MCF 10A (cell line): ENCODE results near the gene TRIM71. TPM values are rescaled to one million over a fixed set of nuclear protein-coding genes. Genes with fewer than 3 reads are reported as not detected.

Experiments
- BruUV-seq: library from RNA; stranded (reverse); fragments of 400-500 nt; replicated peaks from 2 replicates; lab custom pipeline; 2021; lab: Mats Ljungman, UMichigan
- CTCF ChIA-PET: fragments of 300-600 bp; sonication (Branson Sonifier 250); formaldehyde crosslinking; extraction: SDS; loops from one replicate; lab custom pipeline; 2021; ENCODE audit warnings: antibody characterized with exemption, inconsistent platforms; lab: Yijun Ruan, JAX
- POLR2A ChIA-PET: fragments of 300-600, 350-650 bp; sonication (Branson Sonifier 250); formaldehyde crosslinking; extraction: SDS; loops from one replicate; lab custom pipeline; 2020; ENCODE audit warnings: antibody characterized with exemption, inconsistent platforms; lab: Yijun Ruan, JAX
- DNase-seq: peaks from one replicate; pipeline ENCODE4 v3.0.0-alpha.2; 2018; ENCODE audit not compliant: unreplicated experiment
- H3K27ac Mint-ChIP-seq: one replicate; pipeline ENCODE4 v1.8.0; 2022; ENCODE audit warnings: mild to moderate bottlenecking, low read depth, mixed read lengths; ENCODE audit not compliant: unreplicated experiment
- H3K27me3 Mint-ChIP-seq: one replicate; pipeline ENCODE4 v1.8.0; 2022; ENCODE audit warnings: mixed read lengths; ENCODE audit not compliant: insufficient read depth, unreplicated experiment
- H3K36me3 Mint-ChIP-seq: one replicate; pipeline ENCODE4 v1.8.0; 2022; ENCODE audit warnings: mild to moderate bottlenecking, moderate library complexity, mixed read lengths; ENCODE audit not compliant: insufficient read depth, unreplicated experiment
- H3K4me1 Mint-ChIP-seq: one replicate; pipeline ENCODE4 v1.8.0; 2022; ENCODE audit warnings: mixed read lengths; ENCODE audit not compliant: insufficient read depth, unreplicated experiment
- H3K4me3 Mint-ChIP-seq: one replicate; pipeline ENCODE4 v1.8.0; 2022; ENCODE audit warnings: mild to moderate bottlenecking, moderate library complexity, mixed read lengths; ENCODE audit not compliant: unreplicated experiment
- H3K9me3 Mint-ChIP-seq: one replicate; pipeline ENCODE4 v1.8.0; 2022; ENCODE audit warnings: mixed read lengths; ENCODE audit not compliant: unreplicated experiment
- CTCF ChIP-seq: fragments of 200-600 bp; IDR thresholded peaks from one replicate; pipeline ENCODE4 v1.8.0; 2022; ENCODE audit warnings: antibody characterized with exemption, mild to moderate bottlenecking; ENCODE audit not compliant: unreplicated experiment
- intact Hi-C: fragments of 100-400 bp; cut with micrococcal nuclease; formaldehyde crosslinking; loops from 2 replicates; pipeline ENCODE4 v1.14.1; 2022
- total RNA-seq: library from RNA; stranded (reverse); gene quantifications from 2 replicates; pipeline ENCODE4 v1.2.3, GENCODE V29; 2022

TRIM71 gene
- total RNA-seq, 1 experiment from 2014 or later = 0.05 TPM

GRCh38 chr3:32862247-32862935 is 44.6 kb downstream of the TRIM71 start:
- Mint-ChIP-seq H3K27me3 (no peaks in the 10 kb centered on the region), H3K4me1 (peaks cover 9% of the 10 kb centered on the region), H3K4me3 (no peak overlapping the region), H3K36me3 (no peaks in the 10 kb centered on the region), H3K9me3 (no peaks in the 10 kb centered on the region), H3K27ac (no peak overlapping the region)
- no TSS peak for BruUV-seq
- ChIA-PET CTCF (no interaction called here), POLR2A (interaction anchor here (1.2 kb wide), 1 partner anchor 29 kb away, joined by 3 read pairs; no protein-coding TSS in a partner anchor)
- DNase-seq = no peak
- TF ChIP-seq CTCF = no peak
- intact Hi-C loops = no loop called here

GRCh38 chr3:32862936-32863487 is 45.2 kb downstream of the TRIM71 start:
- Mint-ChIP-seq H3K27ac (no peak overlapping the region), H3K27me3 (no peaks in the 10 kb centered on the region), H3K9me3 (no peaks in the 10 kb centered on the region), H3K4me3 (no peak overlapping the region), H3K36me3 (no peaks in the 10 kb centered on the region), H3K4me1 (peaks cover 9% of the 10 kb centered on the region)
- no TSS peak for BruUV-seq
- DNase-seq = no peak
- ChIA-PET POLR2A (interaction anchor here (1.2 kb wide), 1 partner anchor 29 kb away, joined by 3 read pairs; no protein-coding TSS in a partner anchor), CTCF (interaction anchor here (0.7 kb wide), 2 partner anchors 10 to 68 kb away, joined by 3 read pairs; no protein-coding TSS in a partner anchor)
- intact Hi-C loops = no loop called here
- TF ChIP-seq CTCF = no peak

GRCh38 chr3:32865383-32865782 is 47.6 kb downstream of the TRIM71 start:
- no TSS peak for BruUV-seq
- H3K27ac Mint-ChIP-seq = no peak overlapping the region
- no peaks in the 10 kb centered on the region for H3K27me3 Mint-ChIP-seq
- CTCF ChIA-PET = no interaction called here
- no peaks in the 10 kb centered on the region for H3K9me3 Mint-ChIP-seq
- no peak for TF ChIP-seq CTCF
- DNase-seq = peak; percentile 0
- H3K36me3 Mint-ChIP-seq = no peaks in the 10 kb centered on the region
- POLR2A ChIA-PET = interaction anchor here (1.5 kb wide), 1 partner anchor 85 kb away, joined by 3 read pairs; no protein-coding TSS in a partner anchor
- H3K4me3 Mint-ChIP-seq = no peak overlapping the region
- intact Hi-C loops = no loop called here
- peaks cover 9% of the 10 kb centered on the region for H3K4me1 Mint-ChIP-seq

DNA sequence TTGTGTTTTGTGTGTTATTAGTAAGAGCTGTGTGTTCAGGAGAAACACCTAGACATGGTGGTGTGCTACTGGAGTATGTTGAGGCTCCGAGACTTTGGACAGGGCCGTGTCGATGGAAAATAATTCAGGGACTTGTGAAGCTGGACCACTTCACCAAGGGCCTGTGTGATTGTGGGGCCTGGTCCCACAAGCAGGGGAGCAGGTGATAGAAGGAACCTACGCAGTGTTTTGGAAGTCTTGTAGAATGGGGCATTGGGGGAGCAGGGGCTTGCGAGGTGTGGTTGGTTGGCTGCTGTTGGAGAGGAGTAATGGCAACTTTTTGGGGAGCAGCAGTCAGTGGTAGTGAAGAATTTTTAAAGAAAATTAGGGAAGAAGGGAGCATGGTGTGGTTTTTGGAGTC is 48.7 kb downstream of the TRIM71 start:
- no peak for DNase-seq
- Mint-ChIP-seq H3K4me1 (peaks cover 9% of the 10 kb centered on the region), H3K9me3 (no peaks in the 10 kb centered on the region), H3K36me3 (peaks cover 6% of the 10 kb centered on the region), H3K4me3 (no peak overlapping the region), H3K27me3 (no peaks in the 10 kb centered on the region), H3K27ac (no peak overlapping the region)
- ChIA-PET CTCF (no interaction called here), POLR2A (interaction anchor here (0.8 kb wide), 1 partner anchor 15 kb away, joined by 3 read pairs; no protein-coding TSS in a partner anchor)
- BruUV-seq = no TSS peak
- no peak for TF ChIP-seq CTCF
- intact Hi-C loops = no loop called here
